Measurements from ENCODE around the gene TMEM125.

The TMEM125 gene

DNA sequence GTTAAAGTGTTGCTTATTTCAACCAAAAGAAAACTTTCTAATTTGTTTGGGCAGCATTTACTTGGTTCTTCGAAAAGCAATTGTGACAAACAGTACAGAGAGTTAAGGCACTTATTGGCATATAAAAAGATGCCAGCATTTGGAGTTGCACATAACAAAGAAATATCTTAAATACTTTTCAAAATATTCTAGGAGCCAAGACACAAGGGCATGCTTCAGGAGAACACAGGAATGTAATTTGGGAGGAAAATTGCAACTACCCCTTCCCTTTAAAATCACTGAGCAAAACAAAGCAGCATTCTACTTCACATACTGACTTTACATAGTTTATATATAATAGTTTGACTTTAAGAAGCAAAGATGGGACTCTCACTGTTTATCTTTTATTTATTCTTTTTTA, 26.4 kb downstream of the TMEM125 start:
- no peak for DNase-seq

GRCh38 chr1:43298055-43298454, 28.3 kb downstream of the TMEM125 start:
- no peak for DNase-seq

DNA sequence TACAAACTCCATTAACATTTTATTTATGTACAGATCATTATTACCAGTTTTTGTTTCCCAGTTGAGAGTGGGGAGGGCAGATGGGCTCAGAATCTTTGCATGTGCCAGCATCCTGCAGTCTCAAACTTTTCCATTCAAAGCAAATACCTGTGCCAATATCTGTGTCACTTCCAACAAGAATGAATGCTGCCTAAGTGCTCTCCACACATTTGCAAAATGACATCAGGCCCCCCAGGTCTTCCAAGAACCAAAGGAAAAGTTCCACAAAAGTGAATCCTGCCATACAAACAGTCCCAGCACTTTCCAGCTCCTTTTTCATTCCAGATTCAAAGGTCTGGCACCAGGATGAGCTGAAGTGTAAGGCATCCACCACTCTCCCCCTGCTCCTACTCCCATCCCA, 29.3 kb downstream of the TMEM125 start:
- no peak for DNase-seq

DNA sequence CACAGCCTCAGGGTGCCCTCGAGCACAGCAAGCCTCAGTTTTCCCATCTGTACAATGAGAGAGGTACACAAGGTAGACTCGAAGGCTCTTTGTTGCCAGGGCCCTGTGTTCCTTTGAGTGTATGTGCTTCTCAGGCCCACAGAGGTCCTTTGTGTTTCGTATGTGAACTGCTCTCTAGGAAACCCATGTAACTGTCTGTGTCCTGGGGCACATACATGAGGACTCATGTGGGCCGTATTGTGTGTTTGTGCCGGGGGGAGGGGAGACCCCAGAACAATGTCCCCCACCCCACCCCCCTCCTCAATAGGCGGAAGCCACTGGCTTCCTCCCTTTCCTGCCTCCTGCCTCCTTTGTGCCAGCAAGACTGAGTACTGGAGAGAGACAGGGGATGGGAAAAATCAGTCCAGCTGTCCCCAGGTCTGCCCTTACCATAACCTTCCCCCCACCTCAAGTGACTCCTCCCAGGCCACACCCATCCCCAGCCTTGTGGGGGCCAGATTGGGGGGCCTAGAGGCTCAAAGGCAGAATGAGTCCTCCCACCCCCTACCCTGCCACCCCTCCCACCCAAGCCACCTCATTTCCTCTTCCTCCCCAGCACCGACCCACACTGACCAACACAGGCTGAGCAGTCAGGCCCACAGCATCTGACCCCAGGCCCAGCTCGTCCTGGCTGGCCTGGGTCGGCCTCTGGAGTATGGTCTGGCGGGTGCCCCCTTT, 30.8 kb downstream of the TMEM125 start, which contains the start of gene TIE1:
Gene TIE1, plus strand, starts transcription at position 605 of the 717 bp plus-strand sequence. Its CDS starts 90 bp downstream, at position 695.
- no peak for DNase-seq

DNA sequence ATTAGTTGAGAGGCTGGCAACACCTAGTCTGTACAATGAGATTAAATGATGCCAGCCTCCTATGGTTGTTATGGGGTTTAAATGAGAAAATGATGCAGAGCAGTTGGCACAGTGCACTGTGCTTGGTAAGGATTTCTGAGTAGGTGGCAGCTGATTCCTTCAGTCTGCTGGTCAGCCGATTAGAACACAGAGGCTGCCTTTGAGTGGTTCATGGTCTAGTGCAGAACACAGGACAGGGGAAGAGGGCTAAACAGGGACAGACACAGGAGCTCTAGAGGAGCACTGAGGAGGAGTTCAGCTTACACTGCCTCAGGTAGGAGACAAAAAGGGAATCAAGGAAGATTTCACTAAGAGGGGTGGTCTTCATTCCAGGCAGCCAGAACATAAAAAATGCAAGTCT, 32.4 kb downstream of the TMEM125 start:
- no peak for DNase-seq

- no peak for DNase-seq
These were observed 33.1 kb downstream of the TMEM125 start for GRCh38 chr1:43302721-43303470.

- DNase-seq: no peak
These were observed 33.9 kb downstream of the TMEM125 start for GRCh38 chr1:43303471-43304313.

GRCh38 chr1:43304314-43304681, 34.5 kb downstream of the TMEM125 start:
- no peak for DNase-seq

GRCh38 chr1:43304771-43305300, 35.1 kb downstream of the TMEM125 start:
- no peak for DNase-seq

DNA sequence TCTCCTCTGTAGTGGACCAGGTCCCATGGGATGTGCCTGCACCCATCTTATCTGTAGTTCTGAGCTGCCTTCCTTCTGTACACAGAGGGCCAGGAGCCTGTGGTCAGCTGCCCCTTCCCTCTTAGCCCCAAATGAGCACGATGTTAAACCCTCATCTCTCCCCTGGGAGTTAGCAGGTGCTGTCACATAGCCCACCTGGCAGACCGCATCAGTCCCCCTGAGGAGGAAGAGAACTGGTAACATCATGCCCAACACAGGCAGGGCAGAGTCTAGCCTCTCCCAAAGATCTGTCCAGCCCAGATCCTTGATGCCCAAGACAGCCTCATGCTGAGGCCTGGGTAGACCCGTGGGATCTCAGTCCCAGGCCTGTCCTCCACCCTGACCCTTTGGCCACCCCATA, 35.7 kb downstream of the TMEM125 start:
- no peak for DNase-seq

DNA sequence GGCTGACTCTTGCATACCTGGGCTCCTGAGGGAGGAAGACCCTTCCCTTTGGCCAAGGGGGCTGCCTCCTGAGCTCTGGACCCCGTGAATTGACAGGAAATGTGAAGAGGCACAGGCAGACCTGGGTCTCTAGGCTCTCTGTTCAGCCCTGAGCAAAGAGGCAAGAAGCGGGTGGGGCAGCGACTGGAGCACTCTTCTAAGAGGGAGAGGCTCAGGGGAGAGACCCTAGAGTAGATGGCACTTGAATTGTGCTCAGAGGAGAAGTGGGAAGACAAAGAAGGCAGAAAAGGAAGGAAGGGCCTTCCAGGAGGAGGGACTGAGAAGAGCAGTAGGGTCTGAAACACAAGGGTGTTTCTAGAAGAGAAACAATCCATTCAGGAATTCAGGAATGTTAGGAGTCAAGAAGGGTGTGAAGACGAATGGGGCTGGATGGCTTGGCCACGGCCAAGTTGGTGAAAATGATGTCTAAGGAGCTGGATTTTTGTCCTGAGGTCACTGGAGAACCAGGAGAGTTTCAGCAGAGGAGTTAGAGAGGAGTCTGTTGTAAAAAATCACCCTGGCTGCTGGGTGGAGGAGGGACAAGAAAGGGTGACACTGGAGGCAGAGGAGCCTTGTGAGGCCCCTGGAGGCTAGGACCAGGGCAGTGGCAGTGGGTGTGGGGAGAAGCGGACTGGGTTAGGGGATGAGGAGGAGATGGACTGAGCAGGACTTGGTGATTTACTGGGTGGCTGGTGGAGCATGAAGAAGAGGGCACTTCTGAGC, 36.3 kb downstream of the TMEM125 start:
- DNase-seq: no peak

DNA sequence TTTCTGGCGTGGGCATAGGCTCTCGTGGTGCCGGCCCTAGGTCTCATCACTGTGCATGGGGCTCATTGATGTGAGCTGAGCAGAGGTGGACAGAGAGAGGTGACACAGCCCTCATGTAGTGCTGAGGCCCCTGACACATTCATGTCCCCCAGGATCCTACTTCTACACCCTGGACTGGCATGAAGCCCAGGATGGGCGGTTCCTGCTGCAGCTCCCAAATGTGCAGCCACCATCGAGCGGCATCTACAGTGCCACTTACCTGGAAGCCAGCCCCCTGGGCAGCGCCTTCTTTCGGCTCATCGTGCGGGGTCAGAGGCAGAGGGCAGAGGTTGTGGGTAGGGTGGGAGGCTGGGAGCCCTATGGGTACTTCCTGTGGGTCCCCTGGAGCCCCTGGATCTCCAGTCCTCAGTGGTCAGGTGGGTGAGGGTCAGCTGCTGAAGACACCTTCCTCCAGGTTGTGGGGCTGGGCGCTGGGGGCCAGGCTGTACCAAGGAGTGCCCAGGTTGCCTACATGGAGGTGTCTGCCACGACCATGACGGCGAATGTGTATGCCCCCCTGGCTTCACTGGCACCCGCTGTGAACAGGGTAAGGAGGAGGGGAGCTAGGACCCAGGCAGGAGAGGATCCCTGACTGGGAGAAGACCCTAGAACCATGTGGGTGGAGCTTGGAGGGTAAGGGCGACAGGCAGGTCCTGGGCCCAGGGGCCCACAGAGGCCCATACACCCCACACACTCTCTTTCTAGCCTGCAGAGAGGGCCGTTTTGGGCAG, 37.1 kb downstream of the TMEM125 start:
- no peak for DNase-seq

DNA sequence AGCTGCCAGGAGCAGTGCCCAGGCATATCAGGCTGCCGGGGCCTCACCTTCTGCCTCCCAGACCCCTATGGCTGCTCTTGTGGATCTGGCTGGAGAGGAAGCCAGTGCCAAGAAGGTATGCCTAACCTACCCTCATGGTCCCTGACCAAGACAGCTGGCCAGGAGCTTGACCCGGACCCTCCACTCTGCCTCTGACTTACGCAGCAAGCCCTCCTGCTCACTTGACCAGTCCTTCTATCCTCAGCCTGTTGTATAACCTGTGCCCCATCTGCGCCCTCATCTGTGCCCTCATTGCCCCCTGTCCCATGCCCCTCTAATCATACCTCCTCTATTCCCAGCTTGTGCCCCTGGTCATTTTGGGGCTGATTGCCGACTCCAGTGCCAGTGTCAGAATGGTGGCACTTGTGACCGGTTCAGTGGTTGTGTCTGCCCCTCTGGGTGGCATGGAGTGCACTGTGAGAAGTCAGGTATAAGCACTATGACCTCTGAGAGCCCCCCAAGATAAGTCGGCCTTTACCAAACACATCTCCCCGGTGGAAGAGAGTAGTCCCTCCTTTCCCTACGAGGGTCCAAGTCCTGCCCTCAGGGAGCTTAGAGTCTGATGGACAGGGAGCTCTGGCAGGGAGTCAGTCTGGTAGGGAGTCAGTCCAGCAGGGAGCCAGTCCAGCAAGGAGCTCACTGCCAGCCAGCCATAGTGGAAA, 37.8 kb downstream of the TMEM125 start:
- DNase-seq: no peak

DNA sequence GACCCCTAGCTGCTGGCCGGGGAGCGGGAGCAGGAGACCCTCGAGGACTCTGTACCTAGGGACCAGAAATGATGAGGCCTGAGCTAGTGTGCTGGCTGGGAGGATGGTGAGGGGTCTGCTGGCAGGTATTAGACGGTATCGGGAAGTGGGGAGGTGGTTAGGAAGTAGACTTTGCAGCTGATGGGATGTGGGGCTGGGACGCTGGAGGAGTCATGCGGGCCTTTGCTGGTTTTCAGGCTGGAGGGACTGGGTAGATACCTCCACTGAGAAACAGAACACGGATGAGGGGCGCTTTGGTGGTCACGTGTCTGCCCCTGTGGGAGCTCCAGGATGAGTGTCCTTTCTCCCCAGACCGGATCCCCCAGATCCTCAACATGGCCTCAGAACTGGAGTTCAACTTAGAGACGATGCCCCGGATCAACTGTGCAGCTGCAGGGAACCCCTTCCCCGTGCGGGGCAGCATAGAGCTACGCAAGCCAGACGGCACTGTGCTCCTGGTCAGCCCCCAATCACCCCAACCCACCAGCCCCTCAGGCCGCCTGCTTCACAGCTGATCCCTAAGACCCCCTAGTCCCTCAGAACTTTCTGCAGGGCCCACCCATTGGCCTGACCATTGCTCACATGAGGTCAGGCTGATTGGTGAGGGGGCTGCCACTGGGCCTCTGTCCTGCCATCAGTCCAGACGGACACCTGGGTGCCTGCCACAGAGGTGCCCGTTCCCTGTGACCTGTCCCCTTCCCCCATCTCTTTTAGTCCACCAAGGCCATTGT, 39.0 kb downstream of the TMEM125 start:
- DNase-seq: no peak

- DNase-seq: no peak
These were observed 39.7 kb downstream of the TMEM125 start for GRCh38 chr1:43309405-43310025.

DNA sequence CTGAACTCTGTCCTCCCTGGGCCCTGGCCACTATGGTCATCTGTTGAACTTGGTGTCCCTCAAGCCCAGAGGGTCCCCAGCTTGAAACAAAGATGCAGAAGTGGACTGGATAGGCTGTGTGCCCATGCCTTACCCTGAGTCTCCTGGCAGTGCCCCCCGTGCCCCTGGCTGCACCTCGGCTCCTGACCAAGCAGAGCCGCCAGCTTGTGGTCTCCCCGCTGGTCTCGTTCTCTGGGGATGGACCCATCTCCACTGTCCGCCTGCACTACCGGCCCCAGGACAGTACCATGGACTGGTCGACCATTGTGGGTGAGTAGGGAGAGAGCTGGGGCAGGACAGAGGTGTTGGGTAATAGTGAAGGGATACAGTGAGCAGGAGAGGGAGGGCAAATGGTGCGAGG, 41.7 kb downstream of the TMEM125 start:
- no peak for DNase-seq

DNA sequence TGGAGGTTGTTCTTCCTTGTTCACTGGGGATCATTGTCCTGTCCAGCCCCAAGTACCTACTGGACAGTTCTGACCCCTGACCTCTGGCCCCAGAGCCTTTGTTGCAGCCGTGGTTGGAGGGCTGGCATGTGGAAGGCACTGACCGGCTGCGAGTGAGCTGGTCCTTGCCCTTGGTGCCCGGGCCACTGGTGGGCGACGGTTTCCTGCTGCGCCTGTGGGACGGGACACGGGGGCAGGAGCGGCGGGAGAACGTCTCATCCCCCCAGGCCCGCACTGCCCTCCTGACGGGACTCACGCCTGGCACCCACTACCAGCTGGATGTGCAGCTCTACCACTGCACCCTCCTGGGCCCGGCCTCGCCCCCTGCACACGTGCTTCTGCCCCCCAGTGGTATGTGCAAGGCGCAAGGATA, 42.4 kb downstream of the TMEM125 start:
- DNase-seq: no peak

DNA sequence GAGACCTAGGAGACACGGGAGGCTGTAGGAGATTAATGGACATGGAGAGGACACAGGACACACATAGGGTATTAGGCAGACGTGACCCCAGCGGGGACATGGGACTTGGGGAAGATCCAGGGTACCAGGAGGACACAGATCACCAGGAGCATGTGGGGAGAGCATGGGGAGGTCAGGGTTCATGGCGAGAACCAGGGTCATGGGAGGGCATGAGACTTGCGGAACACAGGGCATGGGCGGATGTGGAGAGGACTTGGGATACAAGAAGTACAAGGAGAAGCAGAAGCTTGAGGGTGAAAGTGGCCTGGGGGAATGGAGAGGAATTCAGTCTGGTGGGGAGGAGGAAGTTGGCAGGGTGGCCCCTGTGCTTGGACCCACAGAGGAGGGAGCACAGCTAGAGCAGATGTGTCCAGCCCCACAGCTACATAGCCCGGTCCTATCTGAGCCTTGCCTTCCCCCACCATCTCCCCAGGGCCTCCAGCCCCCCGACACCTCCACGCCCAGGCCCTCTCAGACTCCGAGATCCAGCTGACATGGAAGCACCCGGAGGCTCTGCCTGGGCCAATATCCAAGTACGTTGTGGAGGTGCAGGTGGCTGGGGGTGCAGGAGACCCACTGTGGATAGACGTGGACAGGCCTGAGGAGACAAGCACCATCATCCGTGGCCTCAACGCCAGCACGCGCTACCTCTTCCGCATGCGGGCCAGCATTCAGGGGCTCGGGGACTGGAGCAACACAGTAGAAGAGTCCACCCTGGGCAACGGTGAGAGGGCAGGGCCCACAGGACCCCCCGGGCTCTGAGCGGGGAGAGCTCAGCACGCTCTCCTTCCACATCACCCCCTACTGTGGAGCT, 43.1 kb downstream of the TMEM125 start:
- DNase-seq: no peak

GRCh38 chr1:43313771-43314170, 44.0 kb downstream of the TMEM125 start:
- no peak for DNase-seq

Data from NCI-H1417 treated with DMSO at 0.1 percent for 48 hours (cell line).